HUES64 (cell line): ENCODE measurements around the gene WNT10A.
"Not testable (repeated sequence)": the region's sequence is repeated elsewhere in the genome, so short reads cannot be mapped to it uniquely, and the experiment has no call there.

Experiments used
- H3K27ac ChIP-seq: 2 replicates; pipeline ENCODE4 v1.7.0; 2013; ENCODE audit warnings: low read depth, low read length, inconsistent platforms
- H3K27me3 ChIP-seq: 2 replicates; pipeline ENCODE4 v1.6.1; 2013; ENCODE audit warnings: mild to moderate bottlenecking, low read length; ENCODE audit not compliant: insufficient read depth
- H3K36me3 ChIP-seq: 2 replicates; pipeline ENCODE4 v1.6.1; 2013; ENCODE audit warnings: mild to moderate bottlenecking, low read length; ENCODE audit not compliant: insufficient read depth
- H3K4me1 ChIP-seq: 2 replicates; pipeline ENCODE4 v1.6.1; 2013; ENCODE audit warnings: mild to moderate bottlenecking, low read length, moderate library complexity; ENCODE audit not compliant: insufficient read depth
- H3K4me3 ChIP-seq: 2 replicates; pipeline ENCODE4 v1.5.1; 2013; ENCODE audit warnings: mild to moderate bottlenecking, low read length, moderate library complexity
- H3K9ac ChIP-seq: 2 replicates; pipeline ENCODE4 v1.6.1; 2013; ENCODE audit warnings: mild to moderate bottlenecking, low read depth, low read length
- H3K9me3 ChIP-seq: 2 replicates; pipeline ENCODE4 v1.6.1; 2013; ENCODE audit warnings: low read depth, low read length; ENCODE audit not compliant: insufficient read depth
- WGBS: fragments of 150-250, 120-280 bp; methylation state at CpG from one replicate; pipeline ENCODE4 v1.1.7; 2013; ENCODE audit warnings: missing lambda C conversion rate; 5-methylcytosine and 5-hydroxymethylcytosine counted together

The WNT10A gene

DNA sequence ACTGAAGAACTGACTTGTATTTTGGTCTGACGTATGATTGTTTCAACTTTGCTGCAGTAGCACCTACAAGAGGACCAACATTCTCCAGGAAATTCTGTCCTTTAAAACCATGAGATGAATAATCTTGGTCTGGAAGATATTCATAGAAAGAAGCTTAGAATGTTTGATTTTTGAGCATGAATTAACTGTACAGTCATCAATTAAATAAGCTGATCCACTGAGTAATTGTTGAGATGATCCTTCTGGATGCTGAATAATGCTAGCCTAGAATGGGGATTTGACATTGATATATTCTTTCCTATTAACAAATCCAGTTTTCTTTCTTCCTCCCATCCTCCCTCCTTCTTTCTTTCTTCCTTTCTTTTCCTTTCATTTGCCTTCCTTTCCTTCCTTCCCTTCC lies 39.9 kb downstream of the WNT10A start:
- peaks cover 4% of the 10 kb centered on the region; the same call in 1 of the 2 replicates for H3K27me3 ChIP-seq
- no peaks in the 10 kb centered on the region for H3K36me3 ChIP-seq
- no peak overlapping the region for H3K9ac ChIP-seq
- H3K9me3 ChIP-seq, result peaks cover 8% of the 10 kb centered on the region; the same call in 1 of the 2 replicates
- no peak overlapping the region for H3K4me3 ChIP-seq
- whole genome bisulfite sequencing, result 90% methylated on average over 1 of the region's 1 CpG
- no peak overlapping the region for H3K27ac ChIP-seq
- no peaks in the 10 kb centered on the region for H3K4me1 ChIP-seq

DNA sequence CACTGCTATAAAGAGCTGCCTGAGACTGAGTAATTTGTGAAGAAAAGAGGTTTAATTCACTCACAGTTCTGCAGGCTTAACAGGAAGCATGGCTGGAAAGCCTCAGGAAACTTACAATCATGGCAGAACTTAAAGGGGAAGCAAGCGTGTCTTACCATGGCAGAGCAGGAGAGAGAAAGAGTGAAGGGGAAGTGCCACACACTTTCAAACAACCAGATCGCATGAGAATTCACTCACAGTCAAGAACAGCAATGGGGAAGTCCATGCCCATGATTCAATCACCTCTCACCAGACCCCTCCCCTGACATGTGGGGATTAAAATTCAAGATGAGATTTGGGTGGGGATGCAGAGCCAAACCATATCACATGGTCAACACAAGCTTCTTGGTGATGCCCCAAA lies 44.1 kb downstream of the WNT10A start:
- no CpG with 5 or more reads among the region's 2 CpGs for WGBS
- Histone ChIP-seq H3K9ac (no peak overlapping the region), H3K27ac (no peak overlapping the region), H3K27me3 (no peaks in the 10 kb centered on the region), H3K9me3 (peaks cover 8% of the 10 kb centered on the region), H3K36me3 (no peaks in the 10 kb centered on the region), H3K4me3 (no peak overlapping the region), H3K4me1 (no peaks in the 10 kb centered on the region)

DNA sequence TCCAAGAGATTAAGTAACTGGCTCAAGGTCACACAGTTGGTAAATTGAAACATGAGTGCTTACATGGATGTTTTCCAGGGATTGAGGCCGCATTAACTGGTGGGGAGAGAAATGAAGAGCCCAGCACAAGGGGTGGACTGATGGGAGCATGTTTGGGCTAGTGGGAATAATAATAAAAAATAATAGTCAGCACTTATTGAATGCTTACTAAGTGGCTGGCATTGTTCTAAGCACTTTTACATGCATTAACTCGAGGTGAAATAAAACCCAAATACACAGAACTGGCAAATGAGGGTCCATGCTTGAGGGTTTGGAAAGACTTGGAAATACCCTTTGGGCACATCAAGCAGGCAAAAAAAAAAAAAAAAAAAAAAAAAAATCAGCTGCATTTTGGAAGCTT lies 44.8 kb downstream of the WNT10A start:
- Histone ChIP-seq H3K4me3 (no peak overlapping the region), H3K27me3 (no peaks in the 10 kb centered on the region)

DNA sequence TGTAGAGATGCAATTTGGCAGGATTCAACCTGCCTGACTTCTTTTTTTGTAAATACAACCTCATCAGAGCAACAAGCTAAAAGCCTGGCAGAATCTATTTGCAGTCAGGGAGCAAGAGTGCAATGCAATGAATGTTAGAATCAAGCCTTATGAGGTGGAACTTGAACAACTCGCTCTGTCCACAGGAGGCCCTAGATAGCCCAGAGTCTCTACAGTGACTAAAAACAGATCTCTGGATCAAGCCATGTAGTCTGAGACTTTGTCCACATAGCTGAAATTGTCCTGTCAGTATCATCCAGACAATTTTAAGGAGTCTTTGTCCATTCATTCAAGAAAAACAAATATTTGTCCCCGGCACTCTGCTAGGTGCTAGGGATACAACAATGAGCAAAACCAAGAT lies 46.8 kb downstream of the WNT10A start:
- Histone ChIP-seq H3K4me1 (no peaks in the 10 kb centered on the region), H3K36me3 (no peaks in the 10 kb centered on the region), H3K4me3 (no peak overlapping the region), H3K9ac (no peak overlapping the region), H3K9me3 (peaks cover 13% of the 10 kb centered on the region), H3K27ac (no peak overlapping the region), H3K27me3 (no peaks in the 10 kb centered on the region)
- WGBS, result 97% methylated on average over 2 of the region's 2 CpGs

More for the DNA sequence above, 44.8 kb downstream of the WNT10A start:
- Histone ChIP-seq H3K9ac (no peak overlapping the region), H3K9me3 (peaks cover 11% of the 10 kb centered on the region), H3K4me1 (no peaks in the 10 kb centered on the region), H3K36me3 (no peaks in the 10 kb centered on the region), H3K27ac (no peak overlapping the region)
- WGBS, result 97% methylated on average over 2 of the region's 2 CpGs

DNA sequence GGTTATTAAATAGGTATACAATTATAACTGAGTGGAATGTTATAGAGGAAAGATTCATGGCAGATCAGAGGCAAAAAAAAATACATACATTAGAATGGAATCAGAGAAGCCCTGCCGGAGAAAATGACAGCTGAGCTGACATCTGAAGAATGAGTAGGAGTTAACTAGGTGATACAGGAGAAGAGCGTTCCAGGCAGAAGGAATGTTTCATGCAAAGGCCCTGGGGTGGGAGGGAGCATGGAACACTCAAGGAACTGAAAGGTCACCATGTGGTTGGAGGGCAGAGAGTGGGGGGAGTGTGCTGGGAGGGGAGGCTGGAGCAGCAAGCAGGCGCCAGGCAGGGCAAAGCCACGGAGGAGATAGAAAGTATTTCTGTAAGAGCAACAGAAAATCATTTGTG lies 47.2 kb downstream of the WNT10A start:
- H3K27me3 ChIP-seq, result no peaks in the 10 kb centered on the region
- no peak overlapping the region for H3K27ac ChIP-seq
- H3K36me3 ChIP-seq, result no peaks in the 10 kb centered on the region
- H3K4me1 ChIP-seq, result no peaks in the 10 kb centered on the region
- no peak overlapping the region for H3K4me3 ChIP-seq
- H3K9me3 ChIP-seq, result peaks cover 13% of the 10 kb centered on the region
- H3K9ac ChIP-seq, result no peak overlapping the region
- WGBS, result 82% methylated on average over 4 of the region's 4 CpGs

DNA sequence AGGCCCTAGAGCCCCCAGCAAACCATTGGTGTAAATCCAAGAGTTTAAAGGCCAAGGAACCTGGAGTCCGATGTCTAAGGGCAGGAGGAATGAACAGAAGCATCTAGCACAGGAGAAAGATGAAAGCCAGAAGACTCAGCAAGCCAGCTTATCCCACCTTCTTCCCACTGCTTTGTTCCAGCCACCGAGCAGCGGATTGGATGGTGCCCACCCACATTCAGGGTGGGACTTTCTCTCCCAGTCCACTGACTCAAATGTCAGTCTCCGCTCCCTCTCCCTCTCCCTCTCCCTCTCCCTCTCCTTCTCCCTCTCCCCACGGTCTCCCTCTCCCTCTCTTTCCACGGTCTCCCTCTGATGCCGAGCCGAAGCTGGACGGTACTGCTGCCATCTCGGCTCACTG lies 49.8 kb downstream of the WNT10A start:
- not testable (repeated sequence) for H3K9ac ChIP-seq, H3K4me3 ChIP-seq, H3K36me3 ChIP-seq, H3K4me1 ChIP-seq, H3K27ac ChIP-seq, H3K27me3 ChIP-seq, H3K9me3 ChIP-seq
- WGBS, result 93% methylated on average over 4 of the region's 10 CpGs

DNA sequence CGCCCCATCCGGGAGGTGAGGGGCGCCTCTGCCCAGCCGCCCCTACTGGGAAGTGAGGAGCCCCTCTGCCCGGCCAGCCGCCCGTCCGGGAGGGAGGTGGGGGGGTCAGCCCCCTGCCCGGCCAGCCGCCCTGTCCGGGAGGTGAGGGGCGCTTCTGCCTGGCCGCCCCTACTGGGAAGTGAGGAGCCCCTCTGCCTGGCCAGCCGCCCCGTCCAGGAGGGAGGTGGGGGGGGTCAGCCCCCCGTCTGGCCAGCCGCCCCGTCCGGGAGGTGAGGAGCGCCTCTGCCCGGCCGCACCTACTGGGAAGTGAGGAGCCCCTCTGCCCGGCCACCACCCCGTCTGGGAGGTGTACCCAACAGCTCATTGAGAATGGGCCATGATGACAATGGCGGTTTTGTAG lies 51.1 kb downstream of the WNT10A start:
- WGBS, result 93% methylated on average over 13 of the region's 25 CpGs
- not testable (repeated sequence) for H3K36me3 ChIP-seq, H3K4me1 ChIP-seq, H3K4me3 ChIP-seq, H3K9ac ChIP-seq, H3K27ac ChIP-seq, H3K9me3 ChIP-seq
- H3K27me3 ChIP-seq, result peaks cover 10% of the 10 kb centered on the region; the same call in 1 of the 2 replicates
